Ramos (cell line): ENCODE measurements around the gene DPAGT1.
"Not testable (repeated sequence)": the region's sequence is repeated elsewhere in the genome, so short reads cannot be mapped to it uniquely, and the experiment has no call there.

Source experiments
- in situ Hi-C: fragments of 300-500 bp; cut with MboI; formaldehyde crosslinking; loops from one replicate; pipeline ENCODE4 v1.14.3; 2022; ENCODE audit warnings: low sequenced_read_pairs; ENCODE audit not compliant: unreplicated experiment

DPAGT1 gene

DNA sequence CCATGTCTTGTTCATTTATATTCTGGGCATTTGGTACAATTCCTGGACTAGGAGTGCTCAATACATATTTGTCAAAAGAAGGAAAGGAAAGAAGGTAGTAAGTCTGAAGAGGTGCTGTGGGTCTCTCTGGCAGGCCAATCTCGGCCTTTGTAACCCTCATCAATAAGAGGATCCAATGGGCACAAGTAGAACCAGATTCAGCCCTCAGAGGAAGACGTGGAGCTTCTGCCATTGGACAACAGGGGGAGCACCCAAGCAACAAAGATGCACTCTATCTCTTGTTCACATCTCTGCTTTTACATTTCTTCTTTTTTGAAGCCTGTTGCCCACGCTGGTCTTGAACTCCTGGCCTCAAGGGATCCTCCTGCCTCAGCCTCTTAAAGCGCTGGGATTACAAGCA, 36.3 kb downstream of the DPAGT1 start:
- in situ Hi-C loops: no loop called here

- in situ Hi-C loops: no loop called here
Observed at GRCh38 chr11:119062779-119063178, 38.9 kb downstream of the DPAGT1 start.

- in situ Hi-C loops: no loop called here
Observed at GRCh38 chr11:119061256-119061655, 40.4 kb downstream of the DPAGT1 start.

DNA sequence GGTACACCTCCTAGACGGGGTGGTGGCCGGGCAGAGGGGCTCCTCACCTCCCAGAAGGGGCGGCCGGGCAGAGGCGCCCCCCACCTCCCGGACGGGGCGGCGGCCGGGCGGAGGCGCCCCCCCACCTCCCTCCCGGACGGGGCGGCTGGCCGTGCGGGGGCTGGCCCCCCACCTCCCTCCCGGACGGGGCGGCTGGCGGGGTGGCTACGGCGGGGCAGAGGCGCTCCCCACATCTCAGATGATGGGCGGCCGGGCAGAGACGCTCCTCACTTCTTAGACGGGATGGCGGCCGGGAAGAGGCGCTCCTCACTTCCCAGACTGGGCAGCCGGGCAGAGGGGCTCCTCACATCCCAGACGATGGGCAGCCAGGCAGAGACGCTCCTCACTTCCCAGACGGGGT, 42.5 kb downstream of the DPAGT1 start:
- in situ Hi-C loops: not testable (repeated sequence)

GRCh38 chr11:119057000-119057769, 44.5 kb downstream of the DPAGT1 start, which contains the start of gene HYOU1:
Gene HYOU1 (minus strand): TSS chr11:119057205. CDS start chr11:119056160, 1,045 bp downstream.
- in situ Hi-C loops: no loop called here

- in situ Hi-C loops: no loop called here
Observed at GRCh38 chr11:119056421-119056999, 45.1 kb downstream of the DPAGT1 start.

DNA sequence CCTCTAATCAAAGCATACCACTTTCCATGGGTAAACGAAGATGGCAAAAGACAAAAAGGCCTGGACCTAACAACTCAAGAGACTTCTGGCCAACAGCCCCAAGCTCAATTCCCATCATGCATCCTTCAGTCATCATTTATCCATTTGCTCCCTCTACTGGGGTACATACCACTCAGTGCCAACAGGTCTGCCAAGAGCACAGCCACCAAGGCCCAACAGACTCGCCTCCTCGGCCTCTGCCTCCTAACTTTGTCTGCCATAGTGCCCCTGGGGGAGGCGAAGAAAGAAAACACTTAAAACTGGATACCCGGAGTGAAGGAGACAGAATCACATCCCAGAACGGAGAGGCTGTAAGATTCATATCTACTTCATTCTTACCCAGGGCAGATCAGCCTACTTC, 45.8 kb downstream of the DPAGT1 start:
- in situ Hi-C loops: no loop called here

DNA sequence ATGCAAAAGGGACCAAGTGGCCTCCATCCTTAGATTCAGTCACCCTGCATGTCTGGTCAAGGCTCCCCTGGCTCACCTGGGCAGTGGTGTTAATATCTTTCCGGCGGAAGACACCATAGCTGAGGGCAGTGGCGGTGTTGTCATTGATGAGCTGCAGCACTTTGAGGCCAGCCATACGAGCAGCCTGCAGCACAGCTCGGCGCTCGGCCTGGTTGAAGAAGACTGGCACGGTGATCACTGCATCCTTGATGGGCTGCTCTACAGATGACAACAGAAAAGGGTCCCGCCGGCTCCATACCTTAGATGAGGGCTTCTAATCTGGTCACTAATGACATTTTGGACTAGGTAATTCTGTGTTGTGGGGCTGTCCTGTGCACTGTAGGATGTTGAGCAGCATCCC, 47.2 kb downstream of the DPAGT1 start:
- in situ Hi-C loops: no loop called here

DNA sequence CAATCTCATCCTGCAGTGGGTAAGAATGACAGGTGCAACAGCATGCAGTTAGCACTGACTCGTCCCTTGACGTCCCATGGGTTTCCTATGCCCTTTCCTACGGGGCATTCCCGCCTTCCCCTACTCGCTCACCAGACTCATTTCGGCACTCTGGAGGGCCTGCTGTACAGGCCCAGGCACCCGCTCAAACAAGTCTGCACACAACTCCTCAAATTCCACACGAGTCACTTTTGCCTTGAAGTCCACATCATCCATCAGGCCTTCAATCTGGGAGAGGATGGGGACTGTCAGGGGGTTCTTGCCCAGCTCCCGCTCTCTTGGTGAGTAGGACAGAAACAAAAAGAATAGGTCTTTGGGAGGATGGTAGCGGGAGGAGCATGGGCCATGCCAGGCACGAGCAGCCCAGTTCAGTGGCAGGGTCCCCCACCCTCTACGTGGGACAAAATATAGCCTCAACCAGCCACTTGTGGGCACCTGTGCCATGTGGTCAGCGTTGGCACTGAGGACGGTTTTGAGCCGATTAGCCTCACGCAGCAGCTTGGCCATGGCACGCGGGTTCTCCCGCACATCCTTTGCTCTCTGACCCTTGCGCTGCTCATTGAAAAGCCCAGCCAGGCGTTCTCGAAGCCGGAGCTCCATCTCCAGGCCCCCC, 49.4 kb downstream of the DPAGT1 start:
- in situ Hi-C loops: no loop called here

GRCh38 chr11:119051440-119052162, 50.1 kb downstream of the DPAGT1 start:
- in situ Hi-C loops: no loop called here

DNA sequence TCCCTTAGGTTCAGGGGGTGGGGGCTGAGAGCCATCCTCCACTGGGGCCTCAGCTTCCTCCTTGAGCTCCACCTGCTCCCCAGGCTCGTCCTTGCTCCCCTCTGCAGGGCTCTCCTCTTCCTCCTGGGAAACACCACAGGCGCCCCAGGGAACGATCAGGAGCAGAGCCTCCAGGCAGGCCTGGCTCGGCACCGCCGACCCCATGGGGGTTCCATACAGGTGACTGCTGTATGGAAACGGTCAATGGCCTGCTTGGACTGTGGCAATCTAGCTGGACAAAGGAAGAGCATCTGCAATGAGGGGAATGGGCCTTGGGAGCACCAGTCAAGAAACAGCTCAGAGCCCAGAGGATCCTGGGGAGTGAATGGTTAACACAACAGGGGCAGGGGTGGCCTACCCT, 52.6 kb downstream of the DPAGT1 start:
- in situ Hi-C loops: no loop called here

- in situ Hi-C loops: no loop called here
Observed at GRCh38 chr11:119048644-119049043, 53.0 kb downstream of the DPAGT1 start.

GRCh38 chr11:119047205-119047604, 54.4 kb downstream of the DPAGT1 start:
- in situ Hi-C loops: no loop called here
